ENCODE data around the gene NBEA.
A peak's percentile ranks its signal among the peaks of the same experiment; 100 is the strongest.
"Not testable (repeated sequence)": the region's sequence is repeated elsewhere in the genome, so short reads cannot be mapped to it uniquely, and the experiment has no call there.

NBEA gene

GRCh38 chr13:35092251-35092650 is 150.2 kb downstream of the NBEA start:
- no peak for DNase-seq

GRCh38 chr13:35092751-35093150 is 150.7 kb downstream of the NBEA start:
- DNase-seq = no peak

- DNase-seq = no peak
These were observed 151.3 kb downstream of the NBEA start for GRCh38 chr13:35093356-35093755.

GRCh38 chr13:35106771-35107170 is 164.7 kb downstream of the NBEA start:
- not testable (repeated sequence) for DNase-seq

GRCh38 chr13:35107535-35107934 is 165.5 kb downstream of the NBEA start:
- no peak for DNase-seq

GRCh38 chr13:35113612-35114011 is 171.5 kb downstream of the NBEA start:
- not testable (repeated sequence) for DNase-seq

GRCh38 chr13:35127466-35127865 is 185.4 kb downstream of the NBEA start:
- DNase-seq = no peak

GRCh38 chr13:35129500-35129899 is 187.4 kb downstream of the NBEA start:
- DNase-seq = no peak

- DNase-seq = no peak
These were observed 189.4 kb downstream of the NBEA start for GRCh38 chr13:35131471-35131870.

GRCh38 chr13:35136585-35136984 is 194.5 kb downstream of the NBEA start:
- DNase-seq = no peak

- DNase-seq = no peak
These were observed 197.5 kb downstream of the NBEA start for GRCh38 chr13:35139591-35139990.

- DNase-seq = no peak
These were observed 198.3 kb downstream of the NBEA start for GRCh38 chr13:35140321-35140720.

- no peak for DNase-seq
These were observed 198.8 kb downstream of the NBEA start for GRCh38 chr13:35140831-35141230.

GRCh38 chr13:35143123-35143522 is 201.1 kb downstream of the NBEA start:
- no peak for DNase-seq

GRCh38 chr13:35144166-35144890 is 202.3 kb downstream of the NBEA start:
- DNase-seq = no peak

- DNase-seq = no peak
These were observed 204.6 kb downstream of the NBEA start for GRCh38 chr13:35146686-35147085.

GRCh38 chr13:35157143-35157755 is 215.2 kb downstream of the NBEA start:
- peak; percentile 19 for DNase-seq

GRCh38 chr13:35159041-35159440 is 217.0 kb downstream of the NBEA start:
- DNase-seq = no peak

GRCh38 chr13:35160896-35161295 is 218.8 kb downstream of the NBEA start:
- DNase-seq = no peak

GRCh38 chr13:35162420-35162819 is 220.3 kb downstream of the NBEA start:
- no peak for DNase-seq

- no peak for DNase-seq
These were observed 221.6 kb downstream of the NBEA start for GRCh38 chr13:35163674-35164073.

GRCh38 chr13:35164324-35164932 is 222.4 kb downstream of the NBEA start:
- DNase-seq = no peak

GRCh38 chr13:35165205-35165604 is 223.1 kb downstream of the NBEA start:
- no peak for DNase-seq

GRCh38 chr13:35179494-35179893 is 237.4 kb downstream of the NBEA start:
- no peak for DNase-seq

All from CD4-positive, alpha-beta T cell treated with Interleukin-17A for 4 hours (primary cell).